K562 (cell line): Measurements from ENCODE around the gene HAPLN2.

ENCODE experiments used
- GTF2F1 ChIP-seq: IDR thresholded peaks from 2 replicates; pipeline ENCODE4 v1.6.1; 2011; ENCODE audit warnings: low read depth, low read length, improper control_type of control experiment
- SETDB1 ChIP-seq: IDR thresholded peaks from one replicate; pipeline ENCODE4 v1.6.1; 2012; ENCODE audit warnings: low read length, control low read depth, inconsistent platforms
- TF ChIP-seq, protein P1 (sequence below): sonication (generic); formaldehyde crosslinking; IDR thresholded peaks from 2 replicates; pipeline ENCODE4 v1.9.0; 2022; ENCODE audit warnings: mild to moderate bottlenecking, missing genetic modification reagents
- TF ChIP-seq, protein P2 (sequence below): fragments of 250-450 bp; sonication (Bioruptor Pico); IDR thresholded peaks from 2 replicates; pipeline ENCODE4 v1.5.0; 2021; ENCODE audit warnings: mild to moderate bottlenecking, moderate library complexity

DNA sequence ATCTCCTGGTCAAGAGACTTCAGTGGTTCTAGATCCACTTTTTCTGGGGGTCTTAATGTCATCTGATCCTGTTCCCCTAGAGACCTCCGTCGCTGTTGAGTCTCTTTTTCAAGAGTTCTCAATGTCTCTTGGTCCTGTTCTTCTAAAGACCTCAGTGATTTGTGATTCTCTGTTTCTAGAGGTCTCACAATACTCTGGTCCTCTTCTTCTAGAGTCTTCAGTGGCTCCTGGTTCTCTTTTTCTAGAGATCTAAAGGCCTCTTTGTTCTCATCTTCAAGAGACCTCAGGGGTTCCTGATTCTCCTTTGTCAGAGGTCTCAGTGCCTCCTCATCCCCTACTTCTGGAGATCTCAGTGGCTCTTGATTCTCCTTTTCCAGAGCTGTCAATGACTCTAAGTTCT, 52.6 kb downstream of the HAPLN2 start:
- TF ChIP-seq, protein P1, sequence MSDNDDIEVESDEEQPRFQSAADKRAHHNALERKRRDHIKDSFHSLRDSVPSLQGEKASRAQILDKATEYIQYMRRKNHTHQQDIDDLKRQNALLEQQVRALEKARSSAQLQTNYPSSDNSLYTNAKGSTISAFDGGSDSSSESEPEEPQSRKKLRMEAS (CRISPR knock-in tag), result no peak
- TF ChIP-seq SETDB1, result no peak
- no peak for TF ChIP-seq GTF2F1
- TF ChIP-seq, protein P2, sequence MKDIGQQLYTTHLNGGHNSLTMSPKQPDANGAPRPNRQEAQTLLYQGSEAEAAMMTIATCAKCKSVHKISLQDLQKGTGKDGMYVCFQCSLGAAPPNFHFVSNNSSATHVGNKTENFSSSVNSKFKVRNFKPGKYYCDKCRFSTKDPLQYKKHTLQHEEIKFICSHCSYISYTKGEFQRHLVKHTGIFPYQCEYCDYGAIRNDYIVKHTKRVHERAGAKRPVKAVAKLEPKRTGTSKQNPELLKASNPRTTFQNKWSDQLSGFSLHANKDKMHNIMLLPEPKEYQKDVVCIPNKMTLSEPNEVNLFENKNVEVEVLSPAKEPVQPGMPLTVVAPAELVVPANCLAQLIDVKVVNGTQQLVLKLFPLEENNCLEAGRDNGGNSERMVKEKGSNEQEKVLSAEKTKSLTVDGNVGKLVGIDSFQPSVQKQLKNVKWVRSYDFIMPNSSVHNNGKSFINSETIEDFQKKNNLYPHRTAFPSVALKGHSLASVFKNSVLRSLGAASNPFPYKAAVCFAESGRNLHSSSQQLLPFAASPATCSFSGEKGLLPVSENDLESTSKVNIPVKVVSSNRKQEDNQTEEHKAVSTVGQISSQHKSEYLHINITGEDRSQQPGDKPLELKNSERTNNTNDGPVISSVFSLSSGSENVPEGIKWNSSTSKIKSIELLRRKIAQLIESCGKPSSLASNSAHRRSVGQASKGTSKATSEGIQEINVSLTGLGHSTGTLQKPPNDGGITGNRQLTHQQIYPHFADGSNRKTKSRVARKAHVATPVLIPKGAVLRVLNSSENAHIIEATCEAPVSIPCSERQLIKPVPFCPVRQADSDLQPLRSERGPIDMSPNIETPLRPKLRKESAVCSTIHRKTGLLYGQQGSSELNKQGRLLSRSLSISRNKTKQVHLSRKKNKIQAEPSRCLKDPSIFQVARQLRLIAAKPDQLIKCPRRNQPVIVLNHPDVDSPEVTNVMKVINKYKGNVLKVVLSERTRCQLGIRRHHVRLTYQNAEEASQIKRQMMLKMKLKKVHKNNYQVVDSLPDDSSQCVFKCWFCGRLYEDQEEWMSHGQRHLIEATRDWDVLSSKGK (CRISPR knock-in tag), result no peak
